SK-N-SH (cell line): ENCODE results near the gene CBR1.

Experiments
- GABPA ChIP-seq: IDR thresholded peaks from 2 replicates; pipeline ENCODE4 v1.4.0; 2012; ENCODE audit warnings: low read depth, mild to moderate bottlenecking
- TF ChIP-seq, protein P1 (sequence below): fragments of 200-600 bp; sonication (generic); IDR thresholded peaks from 2 replicates; pipeline ENCODE4 v1.6.1; 2017; ENCODE audit warnings: antibody characterized with exemption, mild to moderate bottlenecking, moderate library complexity

DNA sequence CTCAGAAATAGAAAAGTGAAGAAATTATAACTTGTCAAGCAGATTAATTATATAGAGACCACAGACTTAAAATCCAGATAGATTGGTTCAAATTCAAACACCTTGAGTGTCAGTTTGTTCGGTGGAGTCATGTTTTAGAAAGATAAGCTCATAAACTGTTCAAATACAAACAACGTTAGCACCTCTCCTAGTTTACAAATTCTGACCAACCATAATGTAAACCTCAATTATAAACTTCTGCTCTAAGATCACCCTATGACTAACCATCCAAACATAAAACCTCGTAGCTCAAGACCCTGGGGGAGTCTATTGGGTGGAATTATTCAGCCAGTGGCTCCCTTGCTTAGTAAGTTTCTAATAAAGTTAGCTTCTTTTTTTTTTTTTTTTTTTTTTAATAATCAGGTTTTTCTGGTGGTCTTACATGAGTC, 12.4 kb downstream of the CBR1 start:
- TF ChIP-seq, protein P1, sequence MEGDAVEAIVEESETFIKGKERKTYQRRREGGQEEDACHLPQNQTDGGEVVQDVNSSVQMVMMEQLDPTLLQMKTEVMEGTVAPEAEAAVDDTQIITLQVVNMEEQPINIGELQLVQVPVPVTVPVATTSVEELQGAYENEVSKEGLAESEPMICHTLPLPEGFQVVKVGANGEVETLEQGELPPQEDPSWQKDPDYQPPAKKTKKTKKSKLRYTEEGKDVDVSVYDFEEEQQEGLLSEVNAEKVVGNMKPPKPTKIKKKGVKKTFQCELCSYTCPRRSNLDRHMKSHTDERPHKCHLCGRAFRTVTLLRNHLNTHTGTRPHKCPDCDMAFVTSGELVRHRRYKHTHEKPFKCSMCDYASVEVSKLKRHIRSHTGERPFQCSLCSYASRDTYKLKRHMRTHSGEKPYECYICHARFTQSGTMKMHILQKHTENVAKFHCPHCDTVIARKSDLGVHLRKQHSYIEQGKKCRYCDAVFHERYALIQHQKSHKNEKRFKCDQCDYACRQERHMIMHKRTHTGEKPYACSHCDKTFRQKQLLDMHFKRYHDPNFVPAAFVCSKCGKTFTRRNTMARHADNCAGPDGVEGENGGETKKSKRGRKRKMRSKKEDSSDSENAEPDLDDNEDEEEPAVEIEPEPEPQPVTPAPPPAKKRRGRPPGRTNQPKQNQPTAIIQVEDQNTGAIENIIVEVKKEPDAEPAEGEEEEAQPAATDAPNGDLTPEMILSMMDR: no peak
- no peak for TF ChIP-seq GABPA
